Activated naive CD4-positive, alpha-beta T cell treated with anti-CD3 and anti-CD28 coated beads, Interleukin-2, amount 10 ng/mL, durations not matched to agents 7 days and 5 days (primary cell): Measurements from ENCODE around the gene RAB12.
A peak's percentile ranks its signal among the peaks of the same experiment; 100 is the strongest.

Experiments used
- CTCF ChIA-PET: fragments of 350-600 bp; sonication (Branson Sonifier 250); formaldehyde crosslinking; loops from one replicate; lab custom pipeline; 2021; ENCODE audit warnings: antibody characterized with exemption; lab: Charles Lee
- DNase-seq: peaks from one replicate; pipeline ENCODE4 v3.0.0-alpha.2; 2020
- H3K27ac Mint-ChIP-seq: one replicate; pipeline ENCODE4 v1.8.0; 2021; ENCODE audit warnings: mild to moderate bottlenecking, moderate library complexity, mixed read lengths
- H3K27me3 Mint-ChIP-seq: one replicate; pipeline ENCODE4 v1.8.0; 2021; ENCODE audit warnings: mild to moderate bottlenecking, mixed read lengths
- H3K36me3 Mint-ChIP-seq: one replicate; pipeline ENCODE4 v1.8.0; 2021; ENCODE audit warnings: mixed read lengths
- H3K4me1 Mint-ChIP-seq: one replicate; pipeline ENCODE4 v1.8.0; 2021; ENCODE audit warnings: mixed read lengths
- H3K4me3 Mint-ChIP-seq: one replicate; pipeline ENCODE4 v1.8.0; 2021; ENCODE audit warnings: mild to moderate bottlenecking, moderate library complexity, mixed read lengths
- H3K9me3 Mint-ChIP-seq: one replicate; pipeline ENCODE4 v1.8.0; 2021; ENCODE audit warnings: mixed read lengths

The RAB12 gene

DNA sequence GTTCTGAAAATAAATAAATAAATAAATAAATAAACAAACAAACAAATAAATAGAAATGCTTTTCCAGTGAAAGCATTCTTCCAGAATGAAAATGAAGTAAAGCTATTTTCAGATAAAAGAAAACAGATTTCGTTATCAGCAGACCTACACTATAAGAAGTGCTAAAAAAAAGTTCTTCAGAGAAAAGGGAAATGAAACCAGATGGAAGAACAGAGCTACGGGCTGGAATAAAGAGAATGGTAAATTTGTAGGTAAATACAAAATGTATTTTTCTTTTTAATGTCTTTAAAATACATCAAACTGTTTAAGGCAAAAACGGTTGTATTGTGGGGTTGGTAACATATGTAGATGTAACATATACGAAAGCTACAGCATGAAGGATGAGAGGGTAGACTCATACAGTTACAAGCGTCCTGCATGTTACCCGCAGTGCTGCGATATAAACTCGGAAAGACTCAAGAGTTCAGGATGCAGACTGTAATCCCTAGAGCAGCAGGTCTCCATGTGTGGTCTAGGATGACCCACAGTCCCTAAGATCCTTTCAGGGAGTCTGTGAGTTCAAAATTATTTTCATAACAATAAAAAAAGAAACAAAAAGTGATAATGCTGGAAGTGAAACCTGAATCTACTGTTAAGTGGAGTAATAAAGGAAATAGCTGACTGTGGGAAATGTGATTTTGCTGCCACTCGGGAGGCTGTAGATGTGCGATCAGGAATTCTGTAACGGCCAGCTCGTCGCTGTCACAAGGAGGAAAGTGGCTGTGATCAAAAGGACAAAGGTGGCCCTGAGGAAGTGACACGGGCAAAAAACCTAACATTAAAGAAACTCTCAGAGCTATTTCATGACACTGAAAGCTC lies 5.3 kb upstream of the RAB12 start:
- peaks cover 23% of the 10 kb centered on the region for H3K4me1 Mint-ChIP-seq
- H3K36me3 Mint-ChIP-seq = no peaks in the 10 kb centered on the region
- H3K27me3 Mint-ChIP-seq = peaks cover 33% of the 10 kb centered on the region
- CTCF ChIA-PET = interaction anchor here (1.4 kb wide), 1 partner anchor 126 kb away, joined by 3 read pairs; no protein-coding TSS in a partner anchor
- peak overlapping the region; percentile 33 for H3K4me3 Mint-ChIP-seq
- H3K27ac Mint-ChIP-seq = peak overlapping the region; percentile 12
- no peaks in the 10 kb centered on the region for H3K9me3 Mint-ChIP-seq
- no peak for DNase-seq

DNA sequence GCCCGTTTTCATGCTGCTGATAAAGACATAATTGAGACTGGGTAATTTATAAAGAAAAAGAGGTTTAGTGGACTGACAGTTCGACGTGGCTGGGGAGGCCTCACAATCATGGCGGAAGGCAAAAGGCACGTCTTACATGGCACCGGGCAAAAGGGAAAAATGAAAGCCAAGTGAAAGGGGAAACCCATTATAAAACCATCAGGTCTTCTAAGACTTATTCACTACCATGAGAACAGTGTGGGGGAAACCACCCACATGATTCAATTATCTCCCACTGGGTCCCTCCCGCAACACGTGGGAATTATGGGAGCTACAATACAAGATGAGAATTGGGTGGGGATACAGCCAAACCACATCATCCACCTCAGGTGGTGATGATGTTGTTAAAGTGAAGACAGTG lies 3.3 kb upstream of the RAB12 start:
- peaks cover 34% of the 10 kb centered on the region for H3K27me3 Mint-ChIP-seq
- DNase-seq = no peak
- no peaks in the 10 kb centered on the region for H3K9me3 Mint-ChIP-seq
- peaks cover 32% of the 10 kb centered on the region for H3K4me1 Mint-ChIP-seq
- no peak overlapping the region for H3K27ac Mint-ChIP-seq
- CTCF ChIA-PET = no interaction called here
- H3K4me3 Mint-ChIP-seq = no peak overlapping the region
- H3K36me3 Mint-ChIP-seq = peaks cover 5% of the 10 kb centered on the region

DNA sequence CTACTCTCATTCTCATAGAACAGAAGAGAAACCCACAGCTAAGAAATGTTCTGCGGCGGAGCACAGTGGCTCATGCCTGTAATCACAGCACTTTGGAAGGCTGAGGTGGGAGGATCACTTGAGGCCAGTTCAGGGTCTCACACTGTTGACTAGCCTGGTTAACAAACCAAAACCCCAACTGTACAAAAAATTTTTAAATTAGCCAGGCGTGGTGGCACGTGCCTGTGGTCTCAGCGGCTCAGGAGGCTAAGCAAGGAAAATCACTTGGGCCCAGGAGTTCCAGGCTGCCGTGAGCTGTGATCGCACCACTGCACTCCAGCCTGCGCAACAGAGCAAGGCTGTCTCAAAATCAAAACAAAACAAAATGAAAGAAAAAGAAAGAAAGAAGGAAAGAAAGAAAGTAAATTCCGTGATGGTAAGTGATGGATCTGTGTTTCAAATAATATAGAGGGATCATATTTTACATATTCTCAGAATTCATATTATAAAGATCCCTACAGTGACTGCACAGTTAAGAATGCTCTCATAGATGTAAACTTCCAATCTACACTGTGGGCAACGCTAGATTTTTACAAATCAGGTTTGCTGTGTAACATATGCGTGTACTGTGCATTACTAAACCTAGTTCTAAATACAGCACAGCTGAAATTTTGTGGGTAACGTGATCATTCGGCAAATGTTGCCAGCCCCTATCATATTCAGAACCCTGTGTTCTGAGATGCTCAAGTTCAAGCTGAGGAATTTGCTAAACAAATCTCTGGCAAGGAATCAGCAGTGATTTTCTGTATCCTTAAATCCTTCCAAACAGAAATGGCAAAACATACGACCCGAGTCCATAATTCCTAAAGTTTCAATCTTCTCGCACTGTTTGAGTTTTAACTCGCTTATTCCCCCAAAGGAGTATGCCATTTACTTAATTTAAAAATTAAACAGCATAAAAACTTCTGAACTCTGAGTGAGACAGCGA lies 1.2 kb upstream of the RAB12 start:
- Mint-ChIP-seq H3K27me3 (peaks cover 23% of the 10 kb centered on the region), H3K27ac (peak overlapping the region; percentile 79), H3K4me1 (peaks cover 49% of the 10 kb centered on the region), H3K9me3 (no peaks in the 10 kb centered on the region), H3K36me3 (peaks cover 16% of the 10 kb centered on the region), H3K4me3 (peak overlapping the region; percentile 79)
- DNase-seq = no peak
- CTCF ChIA-PET = interaction anchor here (1.5 kb wide), 1 partner anchor 8 kb away, joined by 4 read pairs; no protein-coding TSS in a partner anchor

DNA sequence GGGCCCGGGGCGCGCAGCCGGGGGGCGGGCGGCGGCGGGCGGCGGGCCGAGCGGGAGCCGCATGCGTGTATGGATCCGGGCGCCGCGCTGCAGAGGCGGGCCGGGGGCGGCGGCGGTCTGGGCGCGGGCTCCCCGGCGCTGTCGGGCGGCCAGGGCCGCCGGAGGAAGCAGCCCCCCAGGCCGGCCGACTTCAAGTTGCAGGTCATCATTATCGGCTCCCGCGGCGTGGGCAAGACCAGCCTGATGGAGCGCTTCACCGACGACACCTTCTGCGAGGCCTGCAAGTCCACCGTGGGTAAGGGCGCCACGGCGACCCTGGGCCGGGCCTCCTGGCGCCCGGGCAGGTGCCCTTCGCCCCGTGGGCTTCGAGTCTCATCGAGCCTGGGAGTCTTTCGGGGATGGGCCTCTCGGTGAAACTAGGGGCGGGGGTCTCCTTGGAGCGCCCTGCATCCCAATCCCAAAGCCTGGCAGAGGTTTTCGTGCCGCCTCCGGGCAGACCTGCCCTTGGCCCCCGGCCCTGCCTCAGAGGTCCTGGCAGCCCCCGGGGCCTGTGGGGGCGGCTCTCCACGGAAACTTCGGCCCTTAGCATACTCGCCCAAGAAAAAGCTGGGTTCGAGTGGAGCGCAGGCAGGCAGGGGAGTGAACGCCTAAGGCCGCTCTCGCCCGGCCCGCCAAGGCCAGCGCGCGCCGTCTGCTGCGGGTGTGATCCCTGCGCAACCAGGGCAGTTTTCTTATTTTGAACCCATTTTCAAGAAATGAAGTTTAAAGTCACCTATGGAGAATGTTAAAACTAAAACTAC lies 622 bp downstream of the RAB12 start:
- Mint-ChIP-seq H3K27ac (peak overlapping the region; percentile 88), H3K4me3 (peak overlapping the region; percentile 94), H3K36me3 (peaks cover 17% of the 10 kb centered on the region), H3K4me1 (peaks cover 54% of the 10 kb centered on the region), H3K9me3 (no peaks in the 10 kb centered on the region), H3K27me3 (peaks cover 15% of the 10 kb centered on the region)
- DNase-seq = peak; percentile 34
- CTCF ChIA-PET = interaction anchor here (0.7 to 1.5 kb wide), 2 partner anchors 9 to 10 kb away, joined by 3 to 4 read pairs; no protein-coding TSS in a partner anchor

DNA sequence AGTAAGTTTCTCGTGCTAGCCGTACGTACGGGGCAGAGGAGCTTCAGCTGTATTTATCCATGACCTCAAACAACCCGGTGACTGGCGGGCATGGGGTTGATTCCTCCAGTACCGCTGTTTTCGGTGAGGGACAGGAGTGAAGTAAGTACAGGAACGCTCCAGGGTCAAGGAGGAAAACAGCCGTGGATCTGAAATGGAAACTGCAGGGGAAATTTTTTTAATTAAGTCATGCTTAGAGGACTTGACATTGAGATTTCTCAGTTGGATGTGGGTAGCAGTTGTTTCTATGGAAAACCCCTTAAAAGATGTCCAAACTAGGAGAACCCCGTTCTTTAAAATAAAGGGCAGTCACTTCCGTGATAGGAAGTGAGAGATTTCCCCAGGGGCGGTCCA lies 1.2 kb downstream of the RAB12 start:
- peak; percentile 40 for DNase-seq
- CTCF ChIA-PET = no interaction called here
- H3K4me1 Mint-ChIP-seq = peaks cover 55% of the 10 kb centered on the region

DNA sequence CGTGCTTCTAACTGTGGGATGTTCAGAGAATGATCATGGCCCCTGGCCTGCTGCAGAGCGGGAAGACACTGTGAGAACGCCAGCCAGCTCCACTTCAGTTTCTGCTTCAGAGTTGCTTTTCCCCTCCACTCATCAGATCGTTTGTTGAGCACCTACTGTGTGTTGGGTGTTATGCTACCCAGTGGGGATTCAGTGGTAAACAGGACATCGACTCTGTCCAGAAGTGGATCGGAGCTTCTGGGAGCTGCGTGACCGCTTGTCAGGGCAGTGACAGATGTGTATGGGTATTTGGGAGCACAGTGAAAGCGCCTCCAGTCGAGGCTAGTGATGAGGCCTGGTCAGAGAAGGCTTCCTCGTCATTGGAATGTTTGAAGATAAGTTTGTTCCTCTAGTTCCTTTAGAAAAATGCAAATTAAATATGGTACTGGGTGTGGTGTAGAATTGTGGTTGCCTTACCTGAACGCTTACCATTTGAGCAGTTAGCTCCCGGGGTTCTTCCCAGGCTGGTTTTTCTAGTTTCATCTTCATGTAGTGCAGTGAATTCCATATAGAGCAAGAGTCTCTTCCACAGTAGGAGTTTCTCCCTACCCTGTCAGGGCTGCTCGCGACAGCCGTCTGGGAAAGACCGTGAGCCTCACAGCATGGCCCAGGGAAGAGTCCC lies 2.8 kb downstream of the RAB12 start:
- no peak for DNase-seq
- H3K27ac Mint-ChIP-seq = no peak overlapping the region

More for the DNA sequence above, 1.2 kb downstream of the RAB12 start:
- H3K36me3 Mint-ChIP-seq = peaks cover 23% of the 10 kb centered on the region
- peaks cover 12% of the 10 kb centered on the region for H3K27me3 Mint-ChIP-seq
- H3K9me3 Mint-ChIP-seq = no peaks in the 10 kb centered on the region
- H3K27ac Mint-ChIP-seq = peak overlapping the region; percentile 88
- peak overlapping the region; percentile 94 for H3K4me3 Mint-ChIP-seq

DNA sequence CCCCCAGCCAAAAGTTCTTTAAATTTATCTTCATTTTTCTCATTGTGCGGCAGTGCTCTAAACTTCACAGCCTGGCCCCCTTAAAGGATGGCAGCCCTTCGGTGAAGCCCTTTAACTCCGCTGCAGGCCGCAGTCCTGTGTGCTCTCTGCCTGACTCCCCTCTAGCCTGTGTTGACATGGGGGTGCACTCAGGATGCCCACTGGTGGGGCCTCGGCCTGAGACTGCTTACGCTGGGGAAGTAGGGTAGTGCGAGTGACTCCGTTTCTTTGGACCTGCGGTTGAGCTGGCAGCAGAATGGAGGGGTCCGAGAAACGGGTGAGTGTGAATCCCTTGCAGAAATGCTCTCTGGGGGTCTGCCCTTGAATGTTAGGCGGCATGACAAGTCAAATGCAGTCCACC lies 5.6 kb downstream of the RAB12 start:
- H3K36me3 Mint-ChIP-seq = peaks cover 32% of the 10 kb centered on the region
- no peaks in the 10 kb centered on the region for H3K27me3 Mint-ChIP-seq
- CTCF ChIA-PET = no interaction called here
- H3K27ac Mint-ChIP-seq = no peak overlapping the region
- H3K9me3 Mint-ChIP-seq = no peaks in the 10 kb centered on the region
- DNase-seq = no peak
- H3K4me1 Mint-ChIP-seq = peaks cover 39% of the 10 kb centered on the region
- no peak overlapping the region for H3K4me3 Mint-ChIP-seq

More for the DNA sequence above, 2.8 kb downstream of the RAB12 start:
- H3K36me3 Mint-ChIP-seq = peaks cover 25% of the 10 kb centered on the region
- peaks cover 12% of the 10 kb centered on the region for H3K27me3 Mint-ChIP-seq
- H3K9me3 Mint-ChIP-seq = no peaks in the 10 kb centered on the region
- CTCF ChIA-PET = no interaction called here
- H3K4me3 Mint-ChIP-seq = no peak overlapping the region
- peaks cover 55% of the 10 kb centered on the region for H3K4me1 Mint-ChIP-seq

DNA sequence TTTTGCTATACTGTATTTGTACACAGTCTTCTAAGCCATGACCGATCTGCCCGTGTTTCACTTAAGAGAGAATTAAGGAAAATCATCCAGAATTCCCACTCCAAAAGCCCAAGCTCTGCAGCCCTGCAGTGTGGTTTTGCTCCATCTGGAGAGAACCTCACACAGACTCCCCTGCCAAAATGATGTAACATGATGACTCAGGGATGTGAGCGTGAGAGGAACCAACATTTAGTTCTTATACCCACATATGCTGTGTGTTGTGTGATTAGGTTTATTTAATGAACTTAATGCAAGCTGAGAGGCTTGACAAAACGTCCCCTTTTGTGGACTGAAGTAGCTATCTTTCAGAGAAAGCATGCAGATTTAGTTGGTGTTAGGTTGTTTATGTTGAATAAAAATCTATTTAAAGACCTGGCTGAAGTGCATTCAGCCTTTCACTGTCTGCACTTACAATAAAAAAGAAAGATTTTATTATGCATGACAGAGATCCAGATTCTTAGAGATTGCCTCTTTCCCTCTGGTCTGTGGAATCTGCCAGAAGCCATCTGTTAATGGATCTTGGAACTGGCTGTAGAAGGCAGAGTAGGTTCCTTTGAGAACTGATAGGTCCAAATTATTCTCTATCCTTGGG lies 6.3 kb downstream of the RAB12 start:
- no peak overlapping the region for H3K27ac Mint-ChIP-seq
- no peak for DNase-seq
- CTCF ChIA-PET = interaction anchor here (1.1 kb wide), 1 partner anchor 38 kb away, joined by 3 read pairs; no protein-coding TSS in a partner anchor
- H3K36me3 Mint-ChIP-seq = peaks cover 29% of the 10 kb centered on the region
- peaks cover 37% of the 10 kb centered on the region for H3K4me1 Mint-ChIP-seq
- H3K9me3 Mint-ChIP-seq = no peaks in the 10 kb centered on the region
- no peak overlapping the region for H3K4me3 Mint-ChIP-seq
- no peaks in the 10 kb centered on the region for H3K27me3 Mint-ChIP-seq

DNA sequence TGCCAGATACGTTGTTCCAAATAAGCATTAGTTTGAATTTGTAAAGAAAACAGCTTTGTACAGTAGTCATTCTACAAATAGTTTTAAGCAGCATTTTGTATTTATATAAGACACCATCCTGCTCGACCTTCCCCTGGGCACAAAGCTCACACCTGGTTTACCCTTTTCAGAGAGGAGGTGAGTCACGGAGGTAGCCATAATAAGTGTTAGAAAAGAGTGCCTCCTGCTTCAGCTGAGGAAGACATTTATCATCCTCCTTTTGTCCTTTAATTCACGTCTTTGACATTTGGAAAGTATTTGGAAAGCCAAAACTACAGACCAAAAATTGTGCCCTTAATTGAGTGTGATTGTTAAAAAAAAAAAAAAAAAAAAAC lies 6.8 kb downstream of the RAB12 start:
- no peak overlapping the region for H3K27ac Mint-ChIP-seq
- no peaks in the 10 kb centered on the region for H3K27me3 Mint-ChIP-seq
- no peaks in the 10 kb centered on the region for H3K9me3 Mint-ChIP-seq
- peaks cover 37% of the 10 kb centered on the region for H3K4me1 Mint-ChIP-seq
- peaks cover 33% of the 10 kb centered on the region for H3K36me3 Mint-ChIP-seq
- no peak overlapping the region for H3K4me3 Mint-ChIP-seq
- CTCF ChIA-PET = interaction anchor here (1.1 to 1.5 kb wide), 2 partner anchors 9 to 38 kb away, joined by 3 read pairs; no protein-coding TSS in a partner anchor
- DNase-seq = no peak

DNA sequence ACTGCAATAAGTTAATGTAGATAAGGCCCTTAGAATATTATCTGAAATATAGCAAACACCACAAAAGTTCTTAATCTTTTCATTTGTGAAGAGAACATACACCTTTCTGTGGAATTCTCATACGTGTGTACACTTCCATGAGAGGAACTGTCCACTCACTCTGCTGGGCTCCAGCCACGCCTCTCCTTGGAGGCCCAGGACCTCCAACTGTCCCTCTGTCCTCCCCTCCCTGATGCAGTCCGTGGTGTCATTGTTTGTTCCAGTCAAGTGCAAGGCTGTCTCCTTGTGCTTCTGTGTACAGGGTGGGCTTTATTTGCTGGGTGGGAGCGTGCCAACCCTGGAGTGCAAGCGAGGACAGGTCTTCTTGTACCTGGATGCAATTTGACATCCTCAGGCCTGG lies 8.7 kb downstream of the RAB12 start:
- H3K36me3 Mint-ChIP-seq = peaks cover 38% of the 10 kb centered on the region
- CTCF ChIA-PET = no interaction called here
- H3K27ac Mint-ChIP-seq = no peak overlapping the region
- no peaks in the 10 kb centered on the region for H3K27me3 Mint-ChIP-seq
- no peak for DNase-seq
- H3K4me1 Mint-ChIP-seq = peaks cover 28% of the 10 kb centered on the region
- peaks cover 8% of the 10 kb centered on the region for H3K9me3 Mint-ChIP-seq
- H3K4me3 Mint-ChIP-seq = no peak overlapping the region

DNA sequence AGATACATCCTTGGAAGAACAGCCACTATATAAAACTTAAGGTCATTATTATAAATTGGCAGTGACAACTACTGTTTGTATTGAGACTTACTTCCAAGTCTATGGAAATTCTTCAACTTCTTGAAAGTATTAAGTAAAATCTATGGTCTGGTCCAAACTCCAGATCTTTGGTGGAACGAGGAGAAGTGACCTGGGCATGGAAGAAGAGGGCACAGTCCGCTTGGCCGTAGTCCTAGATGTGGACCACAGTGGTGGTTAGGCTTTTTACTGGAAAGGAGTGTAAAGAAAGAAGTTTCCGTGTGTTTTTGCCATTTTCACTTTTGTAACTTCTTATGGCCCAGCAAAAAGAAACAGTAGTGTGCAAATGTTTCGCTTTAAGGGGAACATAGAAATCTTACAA lies 9.8 kb downstream of the RAB12 start:
- H3K27me3 Mint-ChIP-seq = no peaks in the 10 kb centered on the region
- no peak overlapping the region for H3K27ac Mint-ChIP-seq
- peaks cover 29% of the 10 kb centered on the region for H3K4me1 Mint-ChIP-seq
- H3K4me3 Mint-ChIP-seq = no peak overlapping the region
- CTCF ChIA-PET = no interaction called here
- no peak for DNase-seq
- peaks cover 8% of the 10 kb centered on the region for H3K9me3 Mint-ChIP-seq
- peaks cover 44% of the 10 kb centered on the region for H3K36me3 Mint-ChIP-seq

DNA sequence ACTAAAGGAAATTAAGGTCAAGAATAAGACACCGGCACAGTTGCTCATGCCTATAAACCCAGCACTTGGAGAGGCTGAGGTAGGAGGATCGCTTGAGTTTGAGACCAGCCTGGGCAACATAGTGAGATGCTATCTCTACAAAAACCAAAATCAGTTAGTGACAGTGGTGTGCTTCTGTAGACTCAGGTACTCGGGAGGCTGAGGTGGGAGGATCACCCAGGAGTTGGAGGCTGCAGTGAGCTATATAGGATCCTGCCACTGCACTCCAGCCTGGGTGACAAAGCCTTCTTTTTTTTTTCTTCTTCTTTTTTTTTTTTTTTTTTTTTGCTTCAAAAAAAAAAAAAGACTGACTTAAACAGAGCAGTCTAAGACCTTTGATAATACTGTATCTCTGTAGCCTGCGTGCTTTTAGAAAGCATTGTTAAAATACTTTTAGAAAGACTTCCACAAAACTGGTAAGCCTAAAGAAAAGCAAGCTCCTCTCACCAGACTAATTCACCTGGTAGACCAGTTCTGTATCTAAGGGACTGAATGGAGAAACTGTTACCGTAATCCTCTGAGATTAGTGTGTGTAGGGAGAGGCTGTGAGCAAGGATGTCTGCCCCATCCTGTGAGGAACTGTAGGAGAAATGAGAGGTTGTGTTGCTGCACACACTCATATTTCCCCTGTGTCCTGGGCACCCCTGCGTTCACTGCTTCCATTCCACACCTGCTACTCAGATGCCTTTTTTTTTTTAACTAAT lies 10.8 kb downstream of the RAB12 start:
- CTCF ChIA-PET = no interaction called here
- Mint-ChIP-seq H3K4me1 (peaks cover 27% of the 10 kb centered on the region), H3K27ac (peak overlapping the region; percentile 50), H3K27me3 (no peaks in the 10 kb centered on the region), H3K9me3 (peaks cover 8% of the 10 kb centered on the region), H3K4me3 (no peak overlapping the region), H3K36me3 (peaks cover 44% of the 10 kb centered on the region)
- no peak for DNase-seq
